Measurements from ENCODE around the gene PAQR4.

Gene PAQR4

GRCh38 chr16:2954656-2955381, 14.3 kb upstream of the PAQR4 start:
- no peak overlapping the region for H3K4me3 ChIP-seq (ENCODE audit: low read depth, low read length)
- no peak for TF ChIP-seq CTCF (IDR thresholded peaks at IDR 0.05; ENCODE audit: borderline replicate concordance, insufficient read depth, low read depth, low read length)

- no peak overlapping the region for H3K4me3 ChIP-seq (ENCODE audit: low read depth, low read length)
- TF ChIP-seq CTCF (IDR thresholded peaks at IDR 0.05; ENCODE audit: borderline replicate concordance, insufficient read depth, low read depth, low read length) = no peak
Observed at GRCh38 chr16:2955438-2955778, 13.7 kb upstream of the PAQR4 start.

GRCh38 chr16:2955779-2956578, 13.2 kb upstream of the PAQR4 start:
- H3K4me3 ChIP-seq (ENCODE audit: low read depth, low read length) = no peak overlapping the region
- no peak for TF ChIP-seq CTCF (IDR thresholded peaks at IDR 0.05; ENCODE audit: borderline replicate concordance, insufficient read depth, low read depth, low read length)

- H3K4me3 ChIP-seq (ENCODE audit: low read depth, low read length) = no peak overlapping the region
- no peak for TF ChIP-seq CTCF (IDR thresholded peaks at IDR 0.05; ENCODE audit: borderline replicate concordance, insufficient read depth, low read depth, low read length)
Observed at GRCh38 chr16:2956579-2956956, 12.6 kb upstream of the PAQR4 start.

- no peak for TF ChIP-seq CTCF (IDR thresholded peaks at IDR 0.05; ENCODE audit: borderline replicate concordance, insufficient read depth, low read depth, low read length)
- H3K4me3 ChIP-seq (ENCODE audit: low read depth, low read length) = no peak overlapping the region
Observed at GRCh38 chr16:2959206-2959605, 9.9 kb upstream of the PAQR4 start.

- no peak for TF ChIP-seq CTCF (IDR thresholded peaks at IDR 0.05; ENCODE audit: borderline replicate concordance, insufficient read depth, low read depth, low read length)
- no peak overlapping the region for H3K4me3 ChIP-seq (ENCODE audit: low read depth, low read length)
Observed at GRCh38 chr16:2960183-2961010, 8.8 kb upstream of the PAQR4 start.

All from GM12875 (cell line).